Testis (tissue), 3 donors: Measurements from ENCODE around the gene RTBDN. TPM values are rescaled to one million over a fixed set of nuclear protein-coding genes. Genes with fewer than 3 reads are reported as not detected.
A peak's percentile ranks its signal among the peaks of the same experiment; 100 is the strongest.

Experiments
- DNase-seq: peaks from one replicate; pipeline ENCODE4 v3.0.0-alpha.2; 2019
- H3K27ac ChIP-seq, 2 donors: fragments of 200-600 bp; sonication (generic); one replicate each; pipeline ENCODE4 v1.5.1; 2019
- H3K27me3 ChIP-seq: fragments of 200-600 bp; sonication (generic); one replicate; pipeline ENCODE4 v1.5.1; 2019
- H3K36me3 ChIP-seq: fragments of 200-600 bp; sonication (generic); one replicate; pipeline ENCODE4 v1.5.1; 2017; ENCODE audit warnings: low read depth; ENCODE audit errors: missing control alignments
- H3K4me1 ChIP-seq: fragments of 200-600 bp; sonication (generic); one replicate; pipeline ENCODE4 v1.5.1; 2019
- H3K4me3 ChIP-seq, 2 donors: fragments of 200-600 bp; sonication (generic); one replicate each; pipeline ENCODE4 v1.5.1; 2017 to 2019
- H3K9me3 ChIP-seq: fragments of 200-600 bp; sonication (generic); one replicate; pipeline ENCODE4 v1.5.1; 2017
- CTCF ChIP-seq, 3 experiments: fragments of 450-650 bp in 2 of 3; fragments of 200-600 bp in 1 of 3; sonication (generic) in 1 of 3; IDR thresholded peaks; one replicate each; pipeline ENCODE4 v1.5.1; 2016 to 2019; ENCODE audit warnings: antibody characterized with exemption in 3 of 3, mild to moderate bottlenecking in 2 of 3, moderate library complexity in 1 of 3
- POLR2A ChIP-seq: fragments of 450-650 bp; IDR thresholded peaks from one replicate; pipeline ENCODE4 v1.6.1; 2017; ENCODE audit warnings: antibody characterized with exemption, mild to moderate bottlenecking, moderate library complexity
- WGBS, 2 donors: methylation state at CpG; one replicate each; pipeline ENCODE4 v1.1.5; 2018; 5-methylcytosine and 5-hydroxymethylcytosine counted together
- intact Hi-C: fragments of 100-400 bp; cut with DNase I; formaldehyde crosslinking; loops from one replicate; pipeline ENCODE4 v1.15.1; 2023; ENCODE audit warnings: low total_unique reads
- polyA plus RNA-seq: library from polyadenylated mRNA; stranded (reverse); fragments of 350-450 nt; fragmentation: Illumina TruSeq; extraction: RNeasy Lipid Tissue Mini Kit (QIAGEN cat#74804); gene quantifications from one replicate; pipeline ENCODE4 v1.2.3, GENCODE V29; 2014; ENCODE audit warnings: low read depth, low replicate concordance; ENCODE audit not compliant: insufficient read depth
- total RNA-seq, 2 donors: library from RNA; depleted of rRNA; stranded (reverse); fragments of >200 nt; gene quantifications; one replicate each; pipeline ENCODE4 v1.2.3, GENCODE V29; 2016

RTBDN gene
- total and polyA plus RNA-seq, 3 donors from 2014 or later, result 3.7 to 5.1 (median 3.8) TPM

- no peak for DNase-seq
- Histone ChIP-seq H3K36me3 (no peaks in the 10 kb centered on the region), H3K27me3 (no peaks in the 10 kb centered on the region), H3K9me3 (no peaks in the 10 kb centered on the region), H3K4me1 (no peaks in the 10 kb centered on the region), H3K27ac (no peak overlapping the region), H3K4me3 (no peak overlapping the region)
- no peak for TF ChIP-seq CTCF (IDR thresholded peaks at IDR 0.05)
- TF ChIP-seq POLR2A, result no peak
- intact Hi-C loops, result no loop called here
- 78 to 83% methylated on average over 6 of the region's 6 CpGs for WGBS, 2 donors
Measured at GRCh38 chr19:12875086-12875485, 40.7 kb upstream of the RTBDN start.

GRCh38 chr19:12873891-12874745 lies 39.7 kb upstream of the RTBDN start:
- H3K36me3 ChIP-seq, result no peaks in the 10 kb centered on the region
- H3K9me3 ChIP-seq, result no peaks in the 10 kb centered on the region
- peak overlapping the region; percentile 15 to 36 for H3K4me3 ChIP-seq
- H3K27me3 ChIP-seq, result no peaks in the 10 kb centered on the region
- H3K4me1 ChIP-seq, result no peaks in the 10 kb centered on the region
- WGBS, 2 donors, result 86 to 90% methylated on average over 2 to 82 of the region's 86 CpGs
- intact Hi-C loops, result no loop called here
- TF ChIP-seq POLR2A, result no peak
- TF ChIP-seq CTCF (IDR thresholded peaks at IDR 0.05), result no peak
- no peak overlapping the region for H3K27ac ChIP-seq
- DNase-seq, result no peak

- H3K4me3 ChIP-seq, result peak overlapping the region; percentile 15 to 36
- 18 to 63% methylated on average over 34 to 70 of the region's 70 CpGs for WGBS, 2 donors
- no peaks in the 10 kb centered on the region for H3K36me3 ChIP-seq
- H3K9me3 ChIP-seq, result no peaks in the 10 kb centered on the region
- H3K27me3 ChIP-seq, result no peaks in the 10 kb centered on the region
- H3K27ac ChIP-seq, result no peak overlapping the region
- H3K4me1 ChIP-seq, result no peaks in the 10 kb centered on the region
- TF ChIP-seq POLR2A (no peak), CTCF (IDR thresholded peaks at IDR 0.05) (no peak)
- DNase-seq, result peak; percentile 80
- intact Hi-C loops, result no loop called here
Measured at GRCh38 chr19:12872941-12873890, 38.8 kb upstream of the RTBDN start.

- Histone ChIP-seq H3K4me1 (no peaks in the 10 kb centered on the region), H3K27me3 (no peaks in the 10 kb centered on the region), H3K36me3 (no peaks in the 10 kb centered on the region), H3K4me3 (no peak overlapping the region), H3K27ac (no peak overlapping the region), H3K9me3 (no peaks in the 10 kb centered on the region)
- TF ChIP-seq POLR2A, result no peak
- no peak for TF ChIP-seq CTCF (IDR thresholded peaks at IDR 0.05)
- DNase-seq, result no peak
- intact Hi-C loops, result no loop called here
- WGBS, 2 donors, result 57 to 72% methylated on average over 5 of the region's 5 CpGs
Measured at GRCh38 chr19:12872255-12872654, 37.9 kb upstream of the RTBDN start.
